Transverse colon (tissue), 4 donors: ENCODE measurements around the gene ACTR1A. TPM values are rescaled to one million over a fixed set of nuclear protein-coding genes. Genes with fewer than 3 reads are reported as not detected.
A peak's percentile ranks its signal among the peaks of the same experiment; 100 is the strongest.

Experiments used
- DNase-seq: peaks from one replicate; pipeline ENCODE4 v3.0.0-alpha.2; 2019
- H3K27ac ChIP-seq, 4 donors: fragments of 200-600 bp; sonication (generic); 2 replicates each; pipeline ENCODE4 v1.5.1; 2016 to 2018; ENCODE audit warnings: inconsistent platforms in 4 of 4
- H3K27me3 ChIP-seq: fragments of 200-600 bp; sonication (generic); 2 replicates; pipeline ENCODE4 v1.5.1; 2017; ENCODE audit warnings: inconsistent platforms
- H3K36me3 ChIP-seq, 4 donors: fragments of 200-600 bp; sonication (generic); 2 replicates each; pipeline ENCODE4 v1.5.1; 2017 to 2019; ENCODE audit warnings: inconsistent platforms in 4 of 4
- H3K4me1 ChIP-seq, 4 donors: fragments of 200-600 bp; sonication (generic); 2 replicates each; pipeline ENCODE4 v1.5.1; 2017 to 2020; ENCODE audit warnings: inconsistent platforms in 4 of 4
- H3K4me3 ChIP-seq, 4 donors: fragments of 200-600 bp; sonication (generic); 1 replicate in 1 of 4; 2 replicates in 3 of 4; pipeline versions ENCODE4 v1.5.1 to v1.6.1; 2017 to 2019; ENCODE audit warnings: inconsistent platforms in 4 of 4
- H3K9me3 ChIP-seq, 2 donors: fragments of 200-600 bp; sonication (generic); 2 replicates each; pipeline ENCODE4 v1.5.1; 2017 to 2019; ENCODE audit warnings: inconsistent platforms in 2 of 2
- EP300 ChIP-seq: sonication (generic); formaldehyde crosslinking; IDR thresholded peaks from one replicate; pipeline ENCODE4 v1.6.1; 2017; ENCODE audit warnings: antibody characterized with exemption, low read depth
- POLR2A ChIP-seq: fragments of 450-650 bp; IDR thresholded peaks from one replicate; pipeline ENCODE4 v1.6.1; 2016; ENCODE audit warnings: antibody characterized with exemption, mild to moderate bottlenecking, moderate library complexity
- POLR2AphosphoS5 ChIP-seq, 3 donors: sonication (generic); formaldehyde crosslinking; IDR thresholded peaks; one replicate each; pipeline ENCODE4 v1.6.1; 2016; ENCODE audit warnings: antibody characterized with exemption in 3 of 3
- WGBS, 2 donors: methylation state at CpG; one replicate each; pipeline ENCODE4 v1.1.5; 2018; ENCODE audit warnings: low coverage in 1 of 2; 5-methylcytosine and 5-hydroxymethylcytosine counted together
- in situ Hi-C, 4 donors: fragments of 200-750 bp; cut with MboI; loops; one replicate each; pipeline versions ENCODE4 v1.15.0 to v1.15.1; 2017; ENCODE audit warnings: low sequenced_read_pairs in 3 of 4, low pct_ligation_motif_present in 1 of 4, low pct_unique_long_range_greater_than_20kb in 1 of 4
- intact Hi-C: fragments of 100-400 bp; cut with DNase I; formaldehyde crosslinking; loops from one replicate; pipeline ENCODE4 v1.15.1; 2023; ENCODE audit warnings: low total_unique reads
- total RNA-seq, 4 donors: library from RNA; depleted of rRNA; stranded (reverse); fragments of >200 nt; gene quantifications; one replicate each; pipeline ENCODE4 v1.1.0, GENCODE V29; 2016
- TF ChIP-seq, protein P1 (sequence below), 5 experiments: fragments of 200-600 bp in 3 of 5; fragments of 450-650 bp in 2 of 5; sonication (generic) in 3 of 5; IDR thresholded peaks; 1 replicate in 2 of 5; 2 replicates in 3 of 5; pipeline ENCODE4 v1.5.1; 2016 to 2017; ENCODE audit warnings: antibody characterized with exemption in 5 of 5, inconsistent platforms in 3 of 5, mild to moderate bottlenecking in 2 of 5, moderate library complexity in 1 of 5

ACTR1A gene
- total RNA-seq, 4 donors from 2014 or later: 49.7 to 90.8 (median 79.4) TPM

DNA sequence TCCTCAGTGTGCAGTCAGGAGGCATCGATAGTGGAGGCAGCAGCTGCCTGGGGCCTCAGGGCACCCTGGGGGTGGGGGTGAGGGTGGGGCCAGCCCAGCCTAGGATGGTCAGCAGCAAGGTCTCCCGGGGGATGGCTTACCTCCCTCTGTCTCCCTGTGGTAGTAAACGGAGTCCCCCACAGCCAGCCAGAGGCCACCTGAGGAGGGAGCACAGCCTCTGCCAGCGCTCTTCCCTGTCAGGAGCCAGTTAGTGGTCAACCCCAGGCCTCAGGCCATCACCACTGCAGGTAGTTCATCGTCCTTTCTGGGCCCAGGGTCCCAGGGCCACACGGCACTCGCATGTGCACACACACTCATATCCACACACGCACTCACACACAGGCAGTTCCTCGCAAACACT is 22.1 kb downstream of the ACTR1A start:
- 90% methylated on average over 9 of the region's 9 CpGs; no CpG with 5 or more reads in 1 of the 2 donors for WGBS, 2 donors
- Histone ChIP-seq H3K4me3 (no peak overlapping the region), H3K9me3 (no peaks in the 10 kb centered on the region), H3K36me3 (peaks cover 0 to 48% (median 31%) of the 10 kb centered on the region in 4 donors), H3K27me3 (no peaks in the 10 kb centered on the region), H3K4me1 (no peaks in the 10 kb centered on the region), H3K27ac (no peak overlapping the region)
- DNase-seq: no peak
- TF ChIP-seq, protein P1, sequence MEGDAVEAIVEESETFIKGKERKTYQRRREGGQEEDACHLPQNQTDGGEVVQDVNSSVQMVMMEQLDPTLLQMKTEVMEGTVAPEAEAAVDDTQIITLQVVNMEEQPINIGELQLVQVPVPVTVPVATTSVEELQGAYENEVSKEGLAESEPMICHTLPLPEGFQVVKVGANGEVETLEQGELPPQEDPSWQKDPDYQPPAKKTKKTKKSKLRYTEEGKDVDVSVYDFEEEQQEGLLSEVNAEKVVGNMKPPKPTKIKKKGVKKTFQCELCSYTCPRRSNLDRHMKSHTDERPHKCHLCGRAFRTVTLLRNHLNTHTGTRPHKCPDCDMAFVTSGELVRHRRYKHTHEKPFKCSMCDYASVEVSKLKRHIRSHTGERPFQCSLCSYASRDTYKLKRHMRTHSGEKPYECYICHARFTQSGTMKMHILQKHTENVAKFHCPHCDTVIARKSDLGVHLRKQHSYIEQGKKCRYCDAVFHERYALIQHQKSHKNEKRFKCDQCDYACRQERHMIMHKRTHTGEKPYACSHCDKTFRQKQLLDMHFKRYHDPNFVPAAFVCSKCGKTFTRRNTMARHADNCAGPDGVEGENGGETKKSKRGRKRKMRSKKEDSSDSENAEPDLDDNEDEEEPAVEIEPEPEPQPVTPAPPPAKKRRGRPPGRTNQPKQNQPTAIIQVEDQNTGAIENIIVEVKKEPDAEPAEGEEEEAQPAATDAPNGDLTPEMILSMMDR (IDR thresholded peaks at IDR 0.05): no peak
- TF ChIP-seq EP300 (no peak), POLR2A (no peak), POLR2AphosphoS5 (IDR thresholded peaks at IDR 0.05) (no peak)
- intact Hi-C loops (no loop called here), in situ Hi-C loops (no loop called here)

- Histone ChIP-seq H3K4me1 (no peaks in the 10 kb centered on the region), H3K27ac (no peak overlapping the region), H3K27me3 (no peaks in the 10 kb centered on the region), H3K9me3 (no peaks in the 10 kb centered on the region), H3K36me3 (peaks cover 0 to 40% (median 27%) of the 10 kb centered on the region in 4 donors), H3K4me3 (no peak overlapping the region)
- TF ChIP-seq EP300 (no peak), POLR2AphosphoS5 (IDR thresholded peaks at IDR 0.05) (no peak), POLR2A (no peak)
- TF ChIP-seq, protein P1 (IDR thresholded peaks at IDR 0.05): no peak
- in situ Hi-C loops: no loop called here
- intact Hi-C loops: loop anchor here (5.0 kb wide), 1 partner anchor 87 kb away; no protein-coding TSS in a partner anchor
- DNase-seq: no peak
Measured at GRCh38 chr10:102479651-102480050, 22.9 kb downstream of the ACTR1A start.

GRCh38 chr10:102476466-102477141 is 25.9 kb downstream of the ACTR1A start:
- Histone ChIP-seq H3K9me3 (no peaks in the 10 kb centered on the region), H3K27me3 (no peaks in the 10 kb centered on the region), H3K36me3 (peaks cover 0 to 10% (median 5%) of the 10 kb centered on the region in 4 donors), H3K4me1 (no peaks in the 10 kb centered on the region), H3K4me3 (no peak overlapping the region), H3K27ac (no peak overlapping the region)
- DNase-seq: no peak
- intact Hi-C loops (loop anchor here (5.0 kb wide), 1 partner anchor 84 kb away; no protein-coding TSS in a partner anchor), in situ Hi-C loops (no loop called here)
- 40 to 69% methylated on average over 2 to 9 of the region's 9 CpGs for WGBS, 2 donors
- TF ChIP-seq POLR2AphosphoS5 (IDR thresholded peaks at IDR 0.05): peak in 1 of 3 donors; percentile 9
- TF ChIP-seq EP300: no peak
- TF ChIP-seq POLR2A: no peak

GRCh38 chr10:102475451-102476040 is 27.0 kb downstream of the ACTR1A start:
- in situ Hi-C loops (no loop called here), intact Hi-C loops (loop anchor here (5.0 kb wide), 1 partner anchor 83 kb away; no protein-coding TSS in a partner anchor)
- Histone ChIP-seq H3K9me3 (no peaks in the 10 kb centered on the region), H3K27ac (no peak overlapping the region), H3K36me3 (no peaks in the 10 kb centered on the region), H3K4me1 (no peaks in the 10 kb centered on the region), H3K27me3 (no peaks in the 10 kb centered on the region), H3K4me3 (no peak overlapping the region)
- WGBS, 2 donors: 85 to 94% methylated on average over 4 to 9 of the region's 9 CpGs
- TF ChIP-seq, protein P1 (IDR thresholded peaks at IDR 0.05): no peak
- no peak for TF ChIP-seq POLR2AphosphoS5 (IDR thresholded peaks at IDR 0.05)
- no peak for TF ChIP-seq EP300
- TF ChIP-seq POLR2A: no peak
- DNase-seq: no peak
